Stimulated activated CD4-positive, alpha-beta T cell treated with anti-CD3 and anti-CD28 coated beads, TNF-alpha, amount 100 ng/mL, for 4 hours (primary cell): ENCODE measurements around the gene PDE4B.

Experiments used
- DNase-seq, 3 experiments: peaks; one replicate each; pipeline ENCODE4 v3.0.0-alpha.2; 2020; ENCODE audit warnings: low read depth in 3 of 3

The PDE4B gene

GRCh38 chr1:66285618-66286270 lies 493.0 kb downstream of the PDE4B start:
- no peak for DNase-seq

GRCh38 chr1:66286307-66286706 lies 493.6 kb downstream of the PDE4B start:
- no peak for DNase-seq

GRCh38 chr1:66288048-66288447 lies 495.4 kb downstream of the PDE4B start:
- DNase-seq, result no peak

GRCh38 chr1:66290761-66291530 lies 498.3 kb downstream of the PDE4B start:
- DNase-seq, result no peak

- DNase-seq, result no peak
Observed at GRCh38 chr1:66291531-66291864, 498.8 kb downstream of the PDE4B start.

GRCh38 chr1:66292305-66292704 lies 499.6 kb downstream of the PDE4B start:
- no peak for DNase-seq

- no peak for DNase-seq
Observed at GRCh38 chr1:66292944-66293343, 500.2 kb downstream of the PDE4B start.

- no peak for DNase-seq
Observed at GRCh38 chr1:66294707-66295370, 502.1 kb downstream of the PDE4B start.

GRCh38 chr1:66295803-66296202 lies 503.1 kb downstream of the PDE4B start:
- no peak for DNase-seq

- no peak for DNase-seq
Observed at GRCh38 chr1:66296370-66296769, 503.7 kb downstream of the PDE4B start.

- DNase-seq, result no peak
Observed at GRCh38 chr1:66296951-66297350, 504.3 kb downstream of the PDE4B start.

- no peak for DNase-seq
Observed at GRCh38 chr1:66298464-66298863, 505.8 kb downstream of the PDE4B start.

- no peak for DNase-seq
Observed at GRCh38 chr1:66300280-66300971, 507.7 kb downstream of the PDE4B start.

- peak in 1 of 3 experiments; percentile 20 for DNase-seq
Observed at GRCh38 chr1:66300972-66301451, 508.3 kb downstream of the PDE4B start.

GRCh38 chr1:66302184-66302742 lies 509.6 kb downstream of the PDE4B start:
- DNase-seq, result no peak

- DNase-seq, result no peak
Observed at GRCh38 chr1:66302815-66303214, 510.1 kb downstream of the PDE4B start.

- no peak for DNase-seq
Observed at GRCh38 chr1:66303646-66304045, 511.0 kb downstream of the PDE4B start.

GRCh38 chr1:66304128-66304527 lies 511.4 kb downstream of the PDE4B start:
- DNase-seq, result no peak

GRCh38 chr1:66305927-66306326 lies 513.2 kb downstream of the PDE4B start:
- no peak for DNase-seq

GRCh38 chr1:66309006-66309741 lies 516.5 kb downstream of the PDE4B start:
- no peak for DNase-seq

GRCh38 chr1:66311092-66311491 lies 518.4 kb downstream of the PDE4B start:
- DNase-seq, result no peak
